Glutamatergic neuron (in vitro differentiated cells): ENCODE data around the gene FOXQ1. TPM values are rescaled to one million over a fixed set of nuclear protein-coding genes. Genes with fewer than 3 reads are reported as not detected.

Experiments
- DNase-seq: peaks from one replicate; pipeline ENCODE4 v3.0.0; 2022
- H3K27ac Mint-ChIP-seq: one replicate; pipeline ENCODE4 v1.8.0; 2020; ENCODE audit warnings: mild to moderate bottlenecking, mixed read lengths, inconsistent platforms; ENCODE audit not compliant: unreplicated experiment
- H3K27me3 Mint-ChIP-seq: one replicate; pipeline ENCODE4 v1.8.0; 2020; ENCODE audit warnings: mild to moderate bottlenecking, moderate library complexity, mixed read lengths, inconsistent platforms; ENCODE audit not compliant: unreplicated experiment
- H3K36me3 Mint-ChIP-seq: one replicate; pipeline ENCODE4 v1.8.0; 2020; ENCODE audit warnings: mild to moderate bottlenecking, mixed read lengths, inconsistent platforms; ENCODE audit not compliant: unreplicated experiment
- H3K4me1 Mint-ChIP-seq: one replicate; pipeline ENCODE4 v1.8.0; 2020; ENCODE audit warnings: mild to moderate bottlenecking, low read depth, mixed read lengths, inconsistent platforms; ENCODE audit not compliant: unreplicated experiment
- H3K4me3 Mint-ChIP-seq: one replicate; pipeline ENCODE4 v1.8.0; 2020; ENCODE audit warnings: mild to moderate bottlenecking, mixed read lengths, inconsistent platforms; ENCODE audit not compliant: unreplicated experiment
- H3K9me3 Mint-ChIP-seq: one replicate; pipeline ENCODE4 v1.8.0; 2020; ENCODE audit warnings: mild to moderate bottlenecking, moderate library complexity, mixed read lengths, inconsistent platforms; ENCODE audit not compliant: unreplicated experiment
- total RNA-seq: library from RNA; stranded (reverse); fragmentation: NEBNext Ultra II Directional; extraction: Animal tissue kit (Norgen Biotek cat#: 25700); gene quantifications from one replicate; pipeline ENCODE4 v1.2.1, GENCODE V29; 2021; ENCODE audit not compliant: unreplicated experiment
- TF ChIP-seq, protein P1 (sequence below): fragments of 200-600 bp; sonication (generic); IDR thresholded peaks from one replicate; pipeline ENCODE4 v1.5.0; 2021; ENCODE audit not compliant: partially characterized antibody, unreplicated experiment

FOXQ1 gene
- total RNA-seq, 1 donor from 2014 or later: 1.9 TPM

DNA sequence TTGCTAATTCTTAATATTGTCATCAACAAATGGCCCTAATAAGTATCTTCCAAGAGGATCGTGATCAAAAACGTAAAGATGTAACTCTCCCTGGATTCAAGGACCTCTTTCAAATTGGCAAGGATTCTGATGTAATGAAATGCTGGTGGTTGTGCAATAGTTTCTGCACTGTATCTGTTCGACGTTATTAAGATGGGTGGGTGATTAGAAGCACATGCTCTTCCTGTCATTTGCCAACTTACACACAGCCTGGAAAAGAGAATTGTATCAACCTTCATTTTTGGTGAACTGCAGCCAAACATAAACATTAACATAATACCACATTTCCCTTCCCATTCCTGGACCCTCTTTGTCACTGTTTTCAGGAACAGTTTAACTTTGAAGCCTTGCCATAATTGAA is 9.8 kb downstream of the FOXQ1 start:
- Mint-ChIP-seq H3K36me3 (peaks cover 6% of the 10 kb centered on the region), H3K27ac (no peak overlapping the region), H3K4me1 (no peaks in the 10 kb centered on the region), H3K4me3 (no peak overlapping the region), H3K9me3 (no peaks in the 10 kb centered on the region), H3K27me3 (peaks cover under 1% of the 10 kb centered on the region)
- DNase-seq: no peak
- TF ChIP-seq, protein P1, sequence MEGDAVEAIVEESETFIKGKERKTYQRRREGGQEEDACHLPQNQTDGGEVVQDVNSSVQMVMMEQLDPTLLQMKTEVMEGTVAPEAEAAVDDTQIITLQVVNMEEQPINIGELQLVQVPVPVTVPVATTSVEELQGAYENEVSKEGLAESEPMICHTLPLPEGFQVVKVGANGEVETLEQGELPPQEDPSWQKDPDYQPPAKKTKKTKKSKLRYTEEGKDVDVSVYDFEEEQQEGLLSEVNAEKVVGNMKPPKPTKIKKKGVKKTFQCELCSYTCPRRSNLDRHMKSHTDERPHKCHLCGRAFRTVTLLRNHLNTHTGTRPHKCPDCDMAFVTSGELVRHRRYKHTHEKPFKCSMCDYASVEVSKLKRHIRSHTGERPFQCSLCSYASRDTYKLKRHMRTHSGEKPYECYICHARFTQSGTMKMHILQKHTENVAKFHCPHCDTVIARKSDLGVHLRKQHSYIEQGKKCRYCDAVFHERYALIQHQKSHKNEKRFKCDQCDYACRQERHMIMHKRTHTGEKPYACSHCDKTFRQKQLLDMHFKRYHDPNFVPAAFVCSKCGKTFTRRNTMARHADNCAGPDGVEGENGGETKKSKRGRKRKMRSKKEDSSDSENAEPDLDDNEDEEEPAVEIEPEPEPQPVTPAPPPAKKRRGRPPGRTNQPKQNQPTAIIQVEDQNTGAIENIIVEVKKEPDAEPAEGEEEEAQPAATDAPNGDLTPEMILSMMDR: no peak

DNA sequence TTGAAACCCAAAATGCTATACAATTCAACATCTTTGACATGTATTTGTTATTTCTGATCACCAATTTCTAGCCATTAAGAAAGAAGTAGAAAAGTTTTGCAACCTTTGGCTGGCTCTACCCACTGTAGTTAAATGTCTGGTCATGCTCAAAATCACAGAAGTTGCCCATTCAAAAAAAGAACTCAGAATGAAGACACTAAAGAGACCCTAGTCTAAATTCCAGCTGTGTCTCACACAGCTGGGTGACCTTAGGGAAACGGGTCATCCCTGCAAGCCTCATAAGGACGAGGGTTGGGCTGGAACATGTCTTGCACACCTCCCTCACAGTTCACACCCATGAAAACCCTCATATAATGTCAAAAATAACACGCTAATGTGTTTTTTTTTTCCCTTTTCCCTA is 10.3 kb downstream of the FOXQ1 start:
- TF ChIP-seq, protein P1: no peak
- Mint-ChIP-seq H3K27me3 (peaks cover 3% of the 10 kb centered on the region), H3K4me1 (no peaks in the 10 kb centered on the region), H3K9me3 (no peaks in the 10 kb centered on the region), H3K36me3 (peaks cover 6% of the 10 kb centered on the region), H3K4me3 (no peak overlapping the region), H3K27ac (no peak overlapping the region)
- no peak for DNase-seq

DNA sequence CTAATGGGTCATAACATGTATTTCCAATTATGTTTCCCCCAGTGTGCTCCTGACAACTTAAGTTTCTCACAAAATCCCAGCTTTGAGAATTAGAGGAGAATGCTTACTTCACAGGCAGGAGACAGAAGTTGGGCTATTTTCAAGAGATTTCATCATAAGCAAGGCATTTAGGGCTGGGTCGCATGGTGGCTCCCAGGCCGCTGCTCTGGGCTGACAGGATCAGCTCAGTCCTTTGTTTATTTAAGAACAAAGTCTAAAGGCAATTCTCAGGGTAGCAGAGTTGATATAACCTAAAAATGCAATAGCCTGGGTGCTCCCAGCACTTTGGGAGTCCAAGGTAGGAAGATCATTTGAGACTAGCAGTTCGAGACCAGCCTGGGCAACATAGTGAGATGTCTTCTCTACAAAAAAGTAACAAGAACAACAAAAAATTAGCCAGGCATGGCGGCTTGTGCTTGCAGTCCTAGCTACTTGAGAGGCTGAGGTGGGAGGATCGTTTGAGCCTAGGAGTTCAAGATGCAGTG is 10.9 kb downstream of the FOXQ1 start:
- H3K4me3 Mint-ChIP-seq: no peak overlapping the region
- no peaks in the 10 kb centered on the region for H3K4me1 Mint-ChIP-seq
- TF ChIP-seq, protein P1: no peak
- peaks cover 6% of the 10 kb centered on the region for H3K27me3 Mint-ChIP-seq
- no peak for DNase-seq
- no peaks in the 10 kb centered on the region for H3K9me3 Mint-ChIP-seq
- no peak overlapping the region for H3K27ac Mint-ChIP-seq
- H3K36me3 Mint-ChIP-seq: peaks cover 6% of the 10 kb centered on the region

DNA sequence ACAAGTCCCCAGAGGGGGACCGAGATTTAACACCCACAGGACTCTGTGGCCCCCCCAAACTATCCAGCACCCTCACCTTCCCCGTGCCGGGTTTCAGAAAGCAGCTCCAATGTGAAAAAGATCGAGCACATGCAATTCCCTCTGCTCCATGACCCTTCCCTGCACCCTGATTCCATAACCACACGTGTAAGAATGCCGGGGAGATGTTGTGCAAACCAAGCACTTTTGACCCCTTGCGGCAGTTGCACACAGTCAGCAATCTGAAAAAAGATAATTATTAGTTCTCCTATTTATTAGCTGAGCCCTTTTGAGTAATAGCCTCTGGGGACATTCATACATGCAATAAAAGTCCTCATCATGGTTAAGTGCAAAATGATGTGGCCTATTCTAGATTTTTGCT is 13.0 kb downstream of the FOXQ1 start:
- Mint-ChIP-seq H3K27ac (no peak overlapping the region), H3K36me3 (peaks cover 6% of the 10 kb centered on the region), H3K27me3 (peaks cover 6% of the 10 kb centered on the region), H3K9me3 (no peaks in the 10 kb centered on the region), H3K4me3 (no peak overlapping the region), H3K4me1 (no peaks in the 10 kb centered on the region)
- DNase-seq: no peak
- TF ChIP-seq, protein P1: no peak

DNA sequence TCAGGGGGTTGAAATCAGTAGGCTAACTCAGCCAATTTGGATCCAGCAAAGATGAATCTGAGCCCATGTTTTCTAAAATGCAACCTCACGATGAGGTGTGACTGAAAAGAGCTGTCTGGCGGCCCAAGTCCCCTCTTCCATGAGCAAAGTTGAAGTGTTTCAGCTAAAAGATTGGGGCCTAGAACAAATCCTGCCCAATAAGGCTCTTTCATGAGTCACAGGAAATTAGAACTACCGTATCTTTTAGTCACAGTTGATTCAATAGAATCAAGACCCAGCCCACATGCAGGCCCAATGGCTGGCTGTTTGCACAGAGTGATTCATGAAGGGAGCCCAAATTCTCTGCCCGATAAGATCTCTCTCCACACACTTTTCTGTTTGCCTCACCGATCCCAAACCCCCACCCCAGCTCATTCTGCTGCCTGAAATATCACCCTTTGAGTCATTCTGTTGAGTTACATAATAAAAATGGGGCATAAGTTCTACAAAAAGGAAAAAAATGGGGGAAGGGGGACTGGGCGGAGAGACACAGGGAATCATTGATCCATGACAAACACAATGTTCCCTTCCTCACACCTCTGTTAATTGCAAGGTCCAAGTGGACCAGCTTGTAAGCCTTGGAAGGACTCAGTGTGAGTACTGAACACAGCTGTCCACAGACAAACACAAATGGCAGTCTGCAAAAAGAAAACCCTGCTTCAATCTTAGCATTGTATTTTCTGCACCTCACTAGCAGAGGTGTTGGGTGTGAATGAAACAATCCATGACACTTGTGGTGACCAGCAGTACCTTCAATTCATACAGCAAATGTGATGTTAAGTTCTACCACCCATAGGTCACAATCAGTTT is 13.8 kb downstream of the FOXQ1 start:
- TF ChIP-seq, protein P1: no peak
- Mint-ChIP-seq H3K9me3 (no peaks in the 10 kb centered on the region), H3K4me3 (no peak overlapping the region), H3K27me3 (peaks cover 6% of the 10 kb centered on the region), H3K27ac (no peak overlapping the region), H3K36me3 (peaks cover 11% of the 10 kb centered on the region), H3K4me1 (no peaks in the 10 kb centered on the region)
- DNase-seq: no peak
